Measurements from ENCODE around the gene ISYNA1.

Gene ISYNA1

DNA sequence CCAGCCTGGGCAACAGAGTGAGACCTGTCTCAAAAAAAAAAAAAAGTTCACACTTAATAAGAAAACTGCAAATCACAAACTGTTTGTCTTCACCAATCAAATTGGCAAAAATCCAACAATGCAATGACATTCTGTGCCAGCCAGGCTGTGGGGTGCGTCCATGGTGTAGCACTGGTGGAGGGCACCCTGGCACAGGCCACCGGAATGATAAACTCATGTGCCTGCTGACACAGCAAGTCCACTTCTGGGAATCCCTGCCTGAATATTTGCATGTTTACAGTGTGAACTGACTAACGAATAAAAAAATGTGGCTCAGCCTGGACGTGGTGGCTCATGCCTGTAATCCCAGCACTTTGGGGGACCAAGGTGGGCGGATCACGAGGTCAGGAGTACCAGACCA is 38.9 kb downstream of the ISYNA1 start:
- Histone ChIP-seq H3K36me3 (peaks cover 24% of the 10 kb centered on the region), H3K4me3 (ENCODE audit: low read depth in 1 of 2, low read length in 1 of 2) (no peak overlapping the region), H3K9me3 (no peaks in the 10 kb centered on the region), H3K4me1 (ENCODE audit: control insufficient read depth in 1 of 2, insufficient read depth in 1 of 2, low read depth in 1 of 2, low read length in 1 of 2) (peaks cover 86 to 90% of the 10 kb centered on the region in 2 experiments), H3K27ac (peak overlapping the region; percentile 98), H3K27me3 (no peaks in the 10 kb centered on the region)
- TF ChIP-seq, protein P1, sequence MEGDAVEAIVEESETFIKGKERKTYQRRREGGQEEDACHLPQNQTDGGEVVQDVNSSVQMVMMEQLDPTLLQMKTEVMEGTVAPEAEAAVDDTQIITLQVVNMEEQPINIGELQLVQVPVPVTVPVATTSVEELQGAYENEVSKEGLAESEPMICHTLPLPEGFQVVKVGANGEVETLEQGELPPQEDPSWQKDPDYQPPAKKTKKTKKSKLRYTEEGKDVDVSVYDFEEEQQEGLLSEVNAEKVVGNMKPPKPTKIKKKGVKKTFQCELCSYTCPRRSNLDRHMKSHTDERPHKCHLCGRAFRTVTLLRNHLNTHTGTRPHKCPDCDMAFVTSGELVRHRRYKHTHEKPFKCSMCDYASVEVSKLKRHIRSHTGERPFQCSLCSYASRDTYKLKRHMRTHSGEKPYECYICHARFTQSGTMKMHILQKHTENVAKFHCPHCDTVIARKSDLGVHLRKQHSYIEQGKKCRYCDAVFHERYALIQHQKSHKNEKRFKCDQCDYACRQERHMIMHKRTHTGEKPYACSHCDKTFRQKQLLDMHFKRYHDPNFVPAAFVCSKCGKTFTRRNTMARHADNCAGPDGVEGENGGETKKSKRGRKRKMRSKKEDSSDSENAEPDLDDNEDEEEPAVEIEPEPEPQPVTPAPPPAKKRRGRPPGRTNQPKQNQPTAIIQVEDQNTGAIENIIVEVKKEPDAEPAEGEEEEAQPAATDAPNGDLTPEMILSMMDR (IDR thresholded peaks at IDR 0.05), result no peak

- H3K27me3 ChIP-seq, result no peaks in the 10 kb centered on the region
- H3K36me3 ChIP-seq, result peaks cover 33% of the 10 kb centered on the region
- peaks cover 85 to 90% of the 10 kb centered on the region in 2 experiments for H3K4me1 ChIP-seq (ENCODE audit: control insufficient read depth in 1 of 2, insufficient read depth in 1 of 2, low read depth in 1 of 2, low read length in 1 of 2)
- peak within 1 kb of the TSS; percentile 98 for H3K27ac ChIP-seq
- H3K9me3 ChIP-seq, result no peaks in the 10 kb centered on the region
- TF ChIP-seq, protein P1 (IDR thresholded peaks at IDR 0.05), result peak; percentile 59
- H3K4me3 ChIP-seq (ENCODE audit: low read depth in 1 of 2, low read length in 1 of 2), result peak within 1 kb of the TSS; percentile 90 to 100
Observed at GRCh38 chr19:18397242-18398202, 40.4 kb downstream of the ISYNA1 start, which contains the start of gene LRRC25. TSS of gene LRRC25 (minus strand) at chr19:18397622. CDS start at chr19:18396963, 659 bp downstream.

GRCh38 chr19:18396471-18397241 is 41.3 kb downstream of the ISYNA1 start:
- Histone ChIP-seq H3K4me3 (ENCODE audit: low read depth in 1 of 2, low read length in 1 of 2) (peak overlapping the region; percentile 90 to 100), H3K36me3 (peaks cover 38% of the 10 kb centered on the region), H3K27me3 (no peaks in the 10 kb centered on the region), H3K4me1 (ENCODE audit: control insufficient read depth in 1 of 2, insufficient read depth in 1 of 2, low read depth in 1 of 2, low read length in 1 of 2) (peaks cover 84 to 90% of the 10 kb centered on the region in 2 experiments), H3K9me3 (no peaks in the 10 kb centered on the region), H3K27ac (peak overlapping the region; percentile 98)
- TF ChIP-seq, protein P1 (IDR thresholded peaks at IDR 0.05), result no peak

DNA sequence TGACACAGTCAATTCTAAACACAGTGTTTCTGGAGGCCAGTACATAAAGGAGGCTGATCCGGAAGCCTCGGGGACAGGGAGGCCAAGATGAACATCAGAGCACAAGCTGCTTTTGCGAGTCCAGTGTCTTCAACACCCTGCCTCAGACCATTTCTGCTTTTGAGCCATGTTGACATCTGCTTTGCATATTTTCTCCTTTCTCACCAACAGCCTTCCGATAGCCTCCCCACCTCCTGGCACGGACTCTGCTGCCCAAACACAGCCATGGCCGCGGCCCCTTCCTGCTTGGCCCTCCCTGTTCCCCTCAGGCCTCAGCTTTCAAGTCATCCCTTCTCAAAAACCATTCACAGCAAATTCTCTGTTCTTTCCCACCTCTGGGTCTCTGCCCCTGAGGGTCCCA is 44.1 kb downstream of the ISYNA1 start:
- peak overlapping the region; percentile 90 to 100 for H3K4me3 ChIP-seq (ENCODE audit: low read depth in 1 of 2, low read length in 1 of 2)

DNA sequence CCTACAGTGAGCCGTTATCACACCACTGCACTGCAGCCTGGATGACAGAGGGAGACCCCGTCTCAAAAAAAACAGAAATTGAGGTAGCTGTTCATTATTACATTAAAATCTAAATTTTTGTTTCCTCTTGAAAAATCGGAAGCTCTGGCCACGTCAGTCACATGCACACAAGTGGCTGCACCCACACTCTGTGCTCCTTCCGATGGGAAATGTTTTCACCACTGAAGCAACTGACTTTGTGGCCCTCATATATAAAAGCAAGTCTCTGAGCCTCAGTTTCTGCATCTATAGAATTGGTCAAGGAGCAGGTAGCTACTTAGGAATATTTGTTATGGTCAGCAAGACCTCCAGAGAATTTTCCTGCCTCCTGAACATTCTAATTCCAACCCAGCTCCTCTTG is 45.0 kb downstream of the ISYNA1 start:
- Histone ChIP-seq H3K9me3 (no peaks in the 10 kb centered on the region), H3K4me1 (ENCODE audit: control insufficient read depth in 1 of 2, insufficient read depth in 1 of 2, low read depth in 1 of 2, low read length in 1 of 2) (peaks cover 81 to 93% of the 10 kb centered on the region in 2 experiments), H3K4me3 (ENCODE audit: low read depth in 1 of 2, low read length in 1 of 2) (peak overlapping the region; percentile 90 to 100), H3K27me3 (peaks cover 5% of the 10 kb centered on the region), H3K27ac (peak overlapping the region; percentile 98), H3K36me3 (peaks cover 74% of the 10 kb centered on the region)
- TF ChIP-seq, protein P1 (IDR thresholded peaks at IDR 0.05), result no peak

More for the DNA sequence above, 44.1 kb downstream of the ISYNA1 start:
- TF ChIP-seq, protein P1 (IDR thresholded peaks at IDR 0.05), result no peak
- H3K27me3 ChIP-seq, result no peaks in the 10 kb centered on the region
- H3K9me3 ChIP-seq, result no peaks in the 10 kb centered on the region
- peaks cover 81 to 93% of the 10 kb centered on the region in 2 experiments for H3K4me1 ChIP-seq (ENCODE audit: control insufficient read depth in 1 of 2, insufficient read depth in 1 of 2, low read depth in 1 of 2, low read length in 1 of 2)
- H3K36me3 ChIP-seq, result peaks cover 67% of the 10 kb centered on the region
- H3K27ac ChIP-seq, result peak overlapping the region; percentile 98

Measured in neutrophil (primary cell).